ENCODE results near the gene AGRN. TPM values are rescaled to one million over a fixed set of nuclear protein-coding genes. Genes with fewer than 3 reads are reported as not detected.

AGRN gene
- total RNA-seq, 4 donors from 2014 or later, result 8.2 to 86.9 (median 26.2) TPM

- Histone ChIP-seq H3K9me3 (no peaks in the 10 kb centered on the region), H3K4me1 (peaks cover 0 to 19% of the 10 kb centered on the region in 2 donors), H3K27ac (no peak overlapping the region), H3K27me3 (peaks cover 0 to 8% of the 10 kb centered on the region in 2 donors), H3K36me3 (no peaks in the 10 kb centered on the region), H3K4me3 (peak overlapping the region; percentile 18 to 23)
- DNase-seq, result peak; percentile 68 to 69
- intact Hi-C loops (cut with DNase I; ENCODE audit: low total_unique reads), result loop anchor here (5.0 kb wide), 1 partner anchor 34 kb away; no protein-coding TSS in a partner anchor
- TF ChIP-seq POLR2A (IDR thresholded peaks at IDR 0.05) (no peak), CTCF (IDR thresholded peaks at IDR 0.05) (peak; percentile 55 to 85 (median 70))
These were observed 13.2 kb downstream of the AGRN start for GRCh38 chr1:1033009-1033587.

GRCh38 chr1:1033731-1034438, 14.0 kb downstream of the AGRN start:
- DNase-seq, result no peak
- H3K4me1 ChIP-seq, result peaks cover 0 to 19% of the 10 kb centered on the region in 2 donors
- peaks cover 0 to 8% of the 10 kb centered on the region in 2 donors for H3K27me3 ChIP-seq
- no peak overlapping the region for H3K4me3 ChIP-seq
- no peaks in the 10 kb centered on the region for H3K36me3 ChIP-seq
- H3K27ac ChIP-seq, result no peak overlapping the region
- TF ChIP-seq CTCF (IDR thresholded peaks at IDR 0.05), result no peak
- TF ChIP-seq POLR2A (IDR thresholded peaks at IDR 0.05), result no peak
- H3K9me3 ChIP-seq, result no peaks in the 10 kb centered on the region
- intact Hi-C loops (cut with DNase I; ENCODE audit: low total_unique reads), result loop anchor here (5.0 kb wide), 1 partner anchor 33 kb away; no protein-coding TSS in a partner anchor

- DNase-seq, result no peak
- Histone ChIP-seq H3K4me1 (peaks cover under 1 to 19% of the 10 kb centered on the region in 2 donors), H3K4me3 (no peak overlapping the region), H3K27me3 (peaks cover 0 to 8% of the 10 kb centered on the region in 2 donors), H3K36me3 (no peaks in the 10 kb centered on the region), H3K27ac (no peak overlapping the region), H3K9me3 (no peaks in the 10 kb centered on the region)
- TF ChIP-seq POLR2A (IDR thresholded peaks at IDR 0.05) (no peak), CTCF (IDR thresholded peaks at IDR 0.05) (no peak)
- intact Hi-C loops (cut with DNase I; ENCODE audit: low total_unique reads), result loop anchor here (5.0 kb wide), 1 partner anchor 33 kb away; no protein-coding TSS in a partner anchor
These were observed 14.5 kb downstream of the AGRN start for GRCh38 chr1:1034439-1034781.

GRCh38 chr1:1035291-1035943, 15.5 kb downstream of the AGRN start:
- Histone ChIP-seq H3K27ac (no peak overlapping the region), H3K4me3 (no peak overlapping the region), H3K36me3 (no peaks in the 10 kb centered on the region), H3K27me3 (peaks cover 0 to 8% of the 10 kb centered on the region in 2 donors), H3K4me1 (peaks cover 9 to 28% of the 10 kb centered on the region in 2 donors), H3K9me3 (no peaks in the 10 kb centered on the region)
- DNase-seq, result no peak
- intact Hi-C loops (cut with DNase I; ENCODE audit: low total_unique reads), result no loop called here
- no peak for TF ChIP-seq POLR2A (IDR thresholded peaks at IDR 0.05)
- TF ChIP-seq CTCF (IDR thresholded peaks at IDR 0.05), result no peak
